Dermis lymphatic vessel endothelial cell (primary cell): Measurements from ENCODE around the gene IL17RE. TPM values are rescaled to one million over a fixed set of nuclear protein-coding genes. Genes with fewer than 3 reads are reported as not detected.

Experiments used
- total RNA-seq: library from RNA; depleted of rRNA; stranded (reverse); fragments of >200 nt; gene quantifications from 2 replicates; pipeline ENCODE4 v1.2.1, GENCODE V29; 2014

Gene IL17RE, protein sequence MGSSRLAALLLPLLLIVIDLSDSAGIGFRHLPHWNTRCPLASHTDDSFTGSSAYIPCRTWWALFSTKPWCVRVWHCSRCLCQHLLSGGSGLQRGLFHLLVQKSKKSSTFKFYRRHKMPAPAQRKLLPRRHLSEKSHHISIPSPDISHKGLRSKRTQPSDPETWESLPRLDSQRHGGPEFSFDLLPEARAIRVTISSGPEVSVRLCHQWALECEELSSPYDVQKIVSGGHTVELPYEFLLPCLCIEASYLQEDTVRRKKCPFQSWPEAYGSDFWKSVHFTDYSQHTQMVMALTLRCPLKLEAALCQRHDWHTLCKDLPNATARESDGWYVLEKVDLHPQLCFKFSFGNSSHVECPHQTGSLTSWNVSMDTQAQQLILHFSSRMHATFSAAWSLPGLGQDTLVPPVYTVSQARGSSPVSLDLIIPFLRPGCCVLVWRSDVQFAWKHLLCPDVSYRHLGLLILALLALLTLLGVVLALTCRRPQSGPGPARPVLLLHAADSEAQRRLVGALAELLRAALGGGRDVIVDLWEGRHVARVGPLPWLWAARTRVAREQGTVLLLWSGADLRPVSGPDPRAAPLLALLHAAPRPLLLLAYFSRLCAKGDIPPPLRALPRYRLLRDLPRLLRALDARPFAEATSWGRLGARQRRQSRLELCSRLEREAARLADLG
- 0.09 and 0.11 TPM in 2 replicates for total RNA-seq

DNA sequence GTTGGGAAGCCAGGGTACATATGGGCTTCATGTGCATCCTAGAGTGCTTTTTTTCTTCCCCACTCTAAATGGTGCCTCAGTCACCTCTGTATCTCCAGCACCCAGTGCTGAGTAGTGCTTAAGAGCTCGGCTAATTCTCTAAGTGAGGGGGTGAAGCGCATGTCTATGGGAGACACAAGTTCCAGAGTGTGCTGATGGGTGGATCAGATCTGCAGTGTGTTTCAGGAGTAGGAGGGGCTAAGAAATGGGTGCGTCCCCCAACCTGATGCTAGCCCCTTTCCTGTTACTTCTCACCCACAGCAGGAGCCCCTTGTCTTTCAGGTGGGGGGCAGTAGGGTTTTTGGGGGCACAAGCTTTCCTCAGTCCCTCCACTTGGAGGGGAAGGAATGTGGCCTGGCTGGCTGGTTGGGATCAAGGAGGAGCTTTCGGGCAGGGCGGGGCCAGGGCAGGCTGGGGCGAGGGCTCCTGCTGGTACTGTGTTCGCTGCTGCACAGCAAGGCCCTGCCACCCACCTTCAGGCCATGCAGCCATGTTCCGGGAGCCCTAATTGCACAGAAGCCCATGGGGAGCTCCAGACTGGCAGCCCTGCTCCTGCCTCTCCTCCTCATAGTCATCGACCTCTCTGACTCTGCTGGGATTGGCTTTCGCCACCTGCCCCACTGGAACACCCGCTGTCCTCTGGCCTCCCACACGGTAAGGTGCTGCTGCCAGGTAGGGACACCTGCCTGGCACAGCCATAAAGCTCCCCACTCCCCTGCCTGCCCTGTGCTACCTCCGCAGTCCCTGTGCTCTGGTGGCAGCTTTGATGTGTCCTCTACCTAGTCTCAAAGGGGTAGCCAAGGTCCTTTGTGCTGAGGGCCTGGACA lies at the start of gene IL17RE:
TSS of gene IL17RE (plus strand) at position 477 of the 866 bp plus-strand sequence. CDS start at position 562, 85 bp downstream.

DNA sequence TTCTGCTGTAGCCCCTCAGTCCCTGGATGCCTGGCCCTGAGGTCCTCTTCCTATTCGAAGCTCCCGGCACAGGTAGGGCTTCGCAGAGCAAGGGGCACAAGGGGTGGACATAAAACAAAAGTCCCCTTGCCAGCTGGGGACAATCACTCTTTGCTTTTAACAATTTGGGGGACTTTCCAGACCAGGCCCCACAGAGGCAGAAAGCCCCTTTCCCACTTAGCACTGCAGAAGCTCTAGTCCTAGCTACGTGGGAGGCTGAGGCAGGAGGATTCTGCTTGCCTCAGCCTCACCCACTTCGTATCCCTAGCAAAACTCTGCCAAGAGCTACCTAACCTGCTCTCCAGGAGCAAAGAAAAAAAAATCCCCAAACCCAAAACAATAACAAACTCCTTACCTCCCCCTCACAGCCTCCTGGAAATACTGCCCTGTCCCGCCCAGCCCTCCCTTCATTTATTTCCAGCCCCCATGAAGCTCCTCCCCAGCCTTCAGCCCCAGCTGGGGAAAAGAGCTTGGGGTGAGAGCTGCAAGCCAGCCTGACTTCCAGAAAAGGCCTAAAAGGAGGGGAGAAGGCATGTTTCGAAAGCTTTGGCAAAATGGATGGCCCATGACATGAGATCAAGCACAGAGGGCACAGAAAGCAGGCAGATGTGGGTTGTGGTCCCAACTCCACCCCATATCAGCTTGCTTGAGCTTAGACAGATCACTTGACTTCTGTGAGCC lies 22.7 kb upstream of the IL17RE start, which contains the start of gene CIDEC:
TSS of gene CIDEC (minus strand) at position 424 of the 720 bp plus-strand sequence. CDS start 1,767 bp downstream, outside the sequence.

DNA sequence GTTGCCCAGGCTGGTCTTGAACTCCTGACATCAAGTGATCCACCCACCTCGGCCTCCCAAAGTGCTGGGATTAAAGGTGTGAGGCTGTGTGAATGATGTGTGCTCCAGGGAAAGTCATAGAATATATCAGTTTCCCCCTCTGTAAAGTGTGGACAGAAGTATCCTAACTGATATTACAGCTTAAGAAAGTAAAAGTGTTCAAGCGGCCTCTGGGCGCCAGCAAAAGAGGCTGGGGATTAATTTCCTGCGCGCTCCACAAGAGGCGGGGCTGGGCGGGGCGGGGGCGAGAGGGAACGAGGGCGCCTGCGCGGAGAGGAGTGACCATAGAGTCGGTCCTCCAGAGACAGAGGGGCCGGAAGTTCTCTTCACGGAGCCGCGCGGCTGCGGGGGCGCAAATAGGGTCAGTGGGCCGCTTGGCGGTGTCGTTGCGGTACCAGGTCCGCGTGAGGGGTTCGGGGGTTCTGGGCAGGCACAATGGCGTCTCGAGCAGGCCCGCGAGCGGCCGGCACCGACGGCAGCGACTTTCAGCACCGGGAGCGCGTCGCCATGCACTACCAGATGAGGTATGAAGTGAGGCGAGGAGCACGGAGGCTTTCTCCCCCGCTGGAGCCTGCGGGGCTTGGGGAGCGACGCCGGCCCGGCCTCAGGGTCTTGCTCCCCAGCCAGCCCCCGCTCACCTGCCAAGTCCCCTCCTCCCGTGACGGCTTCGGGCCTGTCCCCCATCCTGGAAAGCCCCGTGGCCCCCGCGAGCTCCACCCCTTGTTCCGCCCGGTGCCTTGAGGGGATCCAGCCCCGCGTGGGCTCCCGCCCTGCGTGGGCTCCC lies 12.2 kb upstream of the IL17RE start, which contains the start of gene JAGN1:
TSS of gene JAGN1 (plus strand) at position 362 of the 823 bp plus-strand sequence. CDS start at position 475, 113 bp downstream.

DNA sequence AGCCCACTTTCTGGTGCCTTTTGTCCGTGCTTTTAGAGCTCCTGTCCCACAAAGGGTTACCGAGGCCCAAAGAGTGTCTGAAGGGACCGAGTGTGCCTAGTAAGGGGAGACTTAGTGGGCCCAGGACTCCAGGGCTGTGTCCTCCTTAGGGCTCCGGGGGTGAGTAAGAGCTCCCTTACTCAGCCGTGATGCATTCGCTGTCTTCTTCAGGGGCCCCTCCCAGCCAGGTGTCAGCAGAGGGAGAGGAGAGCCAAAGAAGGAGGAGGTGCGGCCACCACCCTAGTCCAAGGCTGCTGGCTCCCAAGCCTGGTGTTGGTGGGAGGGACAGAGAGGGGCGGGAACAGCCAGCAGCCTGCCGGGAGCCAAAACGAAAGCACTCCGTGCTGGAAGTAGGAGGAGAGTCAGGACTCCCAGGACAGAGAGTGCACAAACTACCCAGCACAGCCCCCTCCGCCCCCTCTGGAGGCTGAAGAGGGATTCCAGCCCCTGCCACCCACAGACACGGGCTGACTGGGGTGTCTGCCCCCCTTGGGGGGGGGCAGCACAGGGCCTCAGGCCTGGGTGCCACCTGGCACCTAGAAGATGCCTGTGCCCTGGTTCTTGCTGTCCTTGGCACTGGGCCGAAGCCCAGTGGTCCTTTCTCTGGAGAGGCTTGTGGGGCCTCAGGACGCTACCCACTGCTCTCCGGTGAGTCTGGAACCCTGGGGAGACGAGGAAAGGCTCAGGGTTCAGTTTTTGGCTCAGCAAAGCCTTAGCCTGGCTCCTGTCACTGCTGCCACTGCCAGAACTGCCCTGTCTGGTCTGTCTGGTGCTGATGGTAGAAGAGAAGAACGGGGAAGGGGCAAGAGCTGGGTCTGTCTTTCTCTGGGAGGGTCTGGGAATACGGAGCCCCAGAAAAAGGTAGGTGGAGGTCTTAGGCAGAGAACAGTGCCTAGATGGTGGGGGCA lies 14.4 kb downstream of the IL17RE start, which contains the start of gene IL17RC:
TSS of gene IL17RC (plus strand) at position 365 of the 947 bp plus-strand sequence. CDS start at position 583, 218 bp downstream.

DNA sequence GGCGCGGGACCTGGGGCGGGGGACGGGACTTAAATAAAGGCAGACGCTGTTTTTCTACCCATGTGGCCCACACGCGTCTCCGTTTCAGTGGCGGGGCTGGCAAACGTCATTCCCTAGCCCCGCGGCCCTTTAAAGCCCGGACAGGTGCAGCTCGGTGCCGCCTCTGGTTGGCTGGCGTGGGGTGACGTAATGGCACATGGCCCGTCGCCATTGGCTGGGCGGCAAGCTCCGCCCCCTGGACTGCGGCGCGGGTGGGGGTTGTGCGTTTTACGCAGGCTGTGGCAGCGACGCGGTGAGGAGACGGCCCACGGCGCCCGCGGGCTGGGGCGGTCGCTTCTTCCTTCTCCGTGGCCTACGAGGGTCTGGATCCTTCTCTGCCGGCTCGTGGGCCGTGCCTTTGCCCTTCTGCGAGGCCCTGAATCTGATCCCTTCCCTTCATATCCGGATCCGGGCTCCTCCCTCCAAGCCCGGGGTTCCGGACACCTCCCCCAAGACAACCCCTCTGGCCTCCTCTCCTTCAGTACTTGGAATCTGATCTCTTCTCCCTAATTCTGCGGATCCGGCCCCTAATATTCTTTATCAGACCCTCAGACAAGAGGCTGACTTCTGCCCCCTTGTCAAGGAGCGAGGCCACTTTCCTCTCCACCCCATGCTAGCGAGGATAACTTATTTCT lies 31.1 kb downstream of the IL17RE start, which contains the start of gene CRELD1:
TSS of gene CRELD1 (plus strand) at position 274 of the 674 bp plus-strand sequence. CDS start 605 bp downstream, outside the sequence.

DNA sequence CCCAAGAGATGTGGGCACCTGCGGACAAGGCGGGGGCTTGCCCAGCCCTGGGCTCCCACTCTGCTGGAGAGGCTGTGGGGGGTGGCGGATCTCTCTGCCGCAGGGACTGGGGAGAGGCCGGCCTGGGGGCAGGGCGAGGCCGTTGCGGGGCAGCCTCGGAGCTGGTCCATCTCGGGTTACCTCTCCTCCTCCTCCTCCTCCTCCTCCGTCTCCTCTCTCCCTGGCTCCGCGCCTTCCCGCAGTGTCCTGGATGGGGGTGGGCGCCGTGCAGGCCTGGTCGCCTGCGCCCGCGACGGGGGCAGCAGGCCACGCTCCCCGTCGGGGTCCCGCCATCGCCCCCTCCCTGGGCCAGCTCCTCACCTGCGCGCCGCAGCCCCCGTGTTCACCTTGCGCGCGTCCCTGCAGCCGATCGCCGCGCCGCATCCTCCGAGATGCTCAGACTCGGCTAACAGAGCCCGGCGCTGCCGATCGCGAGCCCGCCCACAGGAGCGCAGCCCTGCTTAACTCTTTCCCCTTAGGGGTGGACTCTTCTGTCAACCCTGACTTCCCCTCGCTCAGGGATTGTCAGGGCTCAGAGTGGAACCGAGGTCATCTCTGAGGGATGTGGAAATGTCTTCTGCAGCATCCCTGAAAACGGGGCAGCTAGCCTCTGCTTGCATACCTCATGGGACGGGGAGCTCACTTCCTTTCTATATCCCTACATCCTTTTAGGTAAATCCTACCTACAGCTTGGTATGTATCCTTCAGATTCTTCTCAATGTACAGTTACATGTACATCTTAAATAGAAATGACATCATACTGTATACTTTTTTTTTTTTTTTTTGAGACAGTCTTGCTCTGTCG lies 49.5 kb downstream of the IL17RE start, which contains the start of gene PRRT3:
TSS of gene PRRT3 (minus strand) at position 447 of the 844 bp plus-strand sequence. CDS start 2,293 bp downstream, outside the sequence.

Other genes starting within 250 kb of the IL17RE start
- gene CPNE9, start 199.0 kb upstream of the IL17RE start, total RNA-seq, result not detected in 2 replicates
- 14.6 and 19.1 TPM in 2 replicates for gene BRPF1, start 171.1 kb upstream of the IL17RE start, total RNA-seq
- gene OGG1, start 152.9 kb upstream of the IL17RE start, total RNA-seq, result 11.9 and 14.4 TPM in 2 replicates
- gene CAMK1, start 132.9 kb upstream of the IL17RE start, total RNA-seq, result 23.9 and 27.6 TPM in 2 replicates
- gene TADA3, start 110.4 kb upstream of the IL17RE start, total RNA-seq, result 22.0 and 24.7 TPM in 2 replicates
- 284 and 296 TPM in 2 replicates for gene ARPC4, start 109.8 kb upstream of the IL17RE start, total RNA-seq
- 5.8 and 6.0 TPM in 2 replicates for gene TTLL3, start 92.6 kb upstream of the IL17RE start, total RNA-seq
- 14.1 and 18.9 TPM in 2 replicates for gene RPUSD3, start 58.8 kb upstream of the IL17RE start, total RNA-seq
- not detected in 2 replicates for gene CIDEC, start 22.6 kb upstream of the IL17RE start, total RNA-seq
- 24.7 and 29.1 TPM in 2 replicates for gene JAGN1, start 12.2 kb upstream of the IL17RE start, total RNA-seq
- gene IL17RC, start 14.2 kb downstream of the IL17RE start, total RNA-seq, result 17.4 and 20.3 TPM in 2 replicates
- 32.6 and 35.7 TPM in 2 replicates for gene CRELD1, start 31.0 kb downstream of the IL17RE start, total RNA-seq
- gene PRRT3, start 49.6 kb downstream of the IL17RE start, total RNA-seq, result 0.52 and 0.54 TPM in 2 replicates
- gene EMC3, start 84.0 kb downstream of the IL17RE start, total RNA-seq, result 44.8 and 46.2 TPM in 2 replicates
- gene FANCD2, start 123.6 kb downstream of the IL17RE start, total RNA-seq, result 5.0 and 5.8 TPM in 2 replicates
- not detected in 2 replicates for gene FANCD2OS, start 205.4 kb downstream of the IL17RE start, total RNA-seq
- 150 and 172 TPM in 2 replicates for gene BRK1, start 212.8 kb downstream of the IL17RE start, total RNA-seq
- 44.2 and 69.1 TPM in 2 replicates for gene VHL, start 238.9 kb downstream of the IL17RE start, total RNA-seq